Thyroid gland (tissue), 4 donors: ENCODE data around the gene AKAP12.

Experiments used
- CTCF ChIP-seq, 6 experiments: fragments of 200-600 bp in 3 of 6; fragments of 450-650 bp in 3 of 6; sonication (generic) in 3 of 6; IDR thresholded peaks; one replicate each; pipeline ENCODE4 v1.5.1; 2016 to 2019; ENCODE audit warnings: antibody characterized with exemption in 6 of 6, mild to moderate bottlenecking in 2 of 6, inconsistent platforms in 1 of 6, moderate library complexity in 1 of 6
- POLR2A ChIP-seq, 2 donors: fragments of 450-650 bp; IDR thresholded peaks; one replicate each; pipeline ENCODE4 v1.6.1; 2017; ENCODE audit warnings: antibody characterized with exemption in 2 of 2, mild to moderate bottlenecking in 2 of 2, moderate library complexity in 1 of 2

GRCh38 chr6:151292974-151293687 lies 53.4 kb downstream of the AKAP12 start:
- TF ChIP-seq CTCF (IDR thresholded peaks at IDR 0.05) (no peak), POLR2A (IDR thresholded peaks at IDR 0.05) (no peak)
